Cardiac muscle cell (in vitro differentiated cells and primary cell): ENCODE measurements around the gene TNS1. TPM values are rescaled to one million over a fixed set of nuclear protein-coding genes. Genes with fewer than 3 reads are reported as not detected.

Experiments used
- DNase-seq, 2 donors: peaks; one replicate each; pipeline versions ENCODE4 v3.0.0 to v3.0.0-alpha.2; 2010 to 2017; ENCODE audit warnings: low read depth in 1 of 2, low spot score in 1 of 2
- H3K27ac ChIP-seq: fragments of 200-600 bp; sonication (generic); 2 replicates; pipeline ENCODE4 v1.5.1; 2016
- H3K27me3 ChIP-seq: fragments of 200-600 bp; sonication (generic); 2 replicates; pipeline ENCODE4 v1.6.0; 2016; ENCODE audit warnings: control low read depth
- H3K36me3 ChIP-seq: fragments of 200-600 bp; sonication (generic); 2 replicates; pipeline ENCODE4 v1.5.1; 2016; ENCODE audit warnings: control low read depth
- H3K4me1 ChIP-seq: fragments of 200-600 bp; sonication (generic); 2 replicates; pipeline ENCODE4 v1.8.1; 2017; ENCODE audit warnings: low read depth, mild to moderate bottlenecking, mixed run types
- H3K4me3 ChIP-seq: fragments of 200-600 bp; sonication (generic); 2 replicates; pipeline ENCODE4 v1.5.1; 2016; ENCODE audit warnings: mild to moderate bottlenecking
- H3K9me3 ChIP-seq: fragments of 200-600 bp; sonication (generic); 2 replicates; pipeline ENCODE4 v1.5.1; 2017; ENCODE audit warnings: low read depth, mild to moderate bottlenecking, control low read depth
- polyA plus RNA-seq: library from polyadenylated mRNA; unstranded; fragments of >200 nt; fragmentation: Nextera tagmentation; extraction: Ambion mirVana; gene quantifications from 2 replicates; pipeline ENCODE4 v1.2.1, GENCODE V29; 2016
- total RNA-seq: library from RNA; depleted of rRNA; stranded (reverse); fragments of >200 nt; gene quantifications from 2 replicates; pipeline ENCODE4 v1.2.3, GENCODE V29; 2016
- TF ChIP-seq, protein P1 (sequence below): IDR thresholded peaks from 2 replicates; pipeline ENCODE4 v1.5.1; 2012; ENCODE audit warnings: low read depth, mild to moderate bottlenecking, low read length

Gene TNS1
- total and polyA plus RNA-seq, 2 experiments from 2014 or later, result 16.7 to 44.3 TPM

DNA sequence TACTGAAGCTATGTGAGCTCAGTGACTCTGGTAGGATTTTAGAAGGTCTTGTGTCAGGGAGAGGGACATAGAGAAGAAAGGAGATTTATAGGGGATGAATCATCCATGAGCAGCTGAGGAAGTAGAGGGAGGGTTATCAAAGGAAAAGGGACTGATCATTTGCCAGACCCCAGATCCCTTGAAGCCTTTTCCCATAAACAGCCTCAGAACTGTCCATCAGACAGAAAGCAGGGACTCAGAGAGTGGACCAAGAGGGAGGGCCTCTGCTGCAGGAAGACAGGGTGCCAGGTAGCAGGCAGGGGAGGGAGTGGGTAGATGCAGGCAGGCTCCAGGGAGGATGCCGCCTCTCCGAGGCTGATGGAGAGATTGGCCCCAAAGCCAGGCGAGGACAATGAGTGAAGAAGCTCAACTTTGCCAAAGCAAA, 133.9 kb downstream of the TNS1 start:
- peaks cover 40% of the 10 kb centered on the region for H3K27me3 ChIP-seq
- H3K4me3 ChIP-seq, result no peak overlapping the region
- H3K4me1 ChIP-seq, result peaks cover 7% of the 10 kb centered on the region
- H3K9me3 ChIP-seq, result no peaks in the 10 kb centered on the region
- no peaks in the 10 kb centered on the region for H3K36me3 ChIP-seq
- TF ChIP-seq, protein P1, sequence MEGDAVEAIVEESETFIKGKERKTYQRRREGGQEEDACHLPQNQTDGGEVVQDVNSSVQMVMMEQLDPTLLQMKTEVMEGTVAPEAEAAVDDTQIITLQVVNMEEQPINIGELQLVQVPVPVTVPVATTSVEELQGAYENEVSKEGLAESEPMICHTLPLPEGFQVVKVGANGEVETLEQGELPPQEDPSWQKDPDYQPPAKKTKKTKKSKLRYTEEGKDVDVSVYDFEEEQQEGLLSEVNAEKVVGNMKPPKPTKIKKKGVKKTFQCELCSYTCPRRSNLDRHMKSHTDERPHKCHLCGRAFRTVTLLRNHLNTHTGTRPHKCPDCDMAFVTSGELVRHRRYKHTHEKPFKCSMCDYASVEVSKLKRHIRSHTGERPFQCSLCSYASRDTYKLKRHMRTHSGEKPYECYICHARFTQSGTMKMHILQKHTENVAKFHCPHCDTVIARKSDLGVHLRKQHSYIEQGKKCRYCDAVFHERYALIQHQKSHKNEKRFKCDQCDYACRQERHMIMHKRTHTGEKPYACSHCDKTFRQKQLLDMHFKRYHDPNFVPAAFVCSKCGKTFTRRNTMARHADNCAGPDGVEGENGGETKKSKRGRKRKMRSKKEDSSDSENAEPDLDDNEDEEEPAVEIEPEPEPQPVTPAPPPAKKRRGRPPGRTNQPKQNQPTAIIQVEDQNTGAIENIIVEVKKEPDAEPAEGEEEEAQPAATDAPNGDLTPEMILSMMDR, result no peak
- H3K27ac ChIP-seq, result no peak overlapping the region
- DNase-seq, result peak in 1 of 2 donors; percentile 64

DNA sequence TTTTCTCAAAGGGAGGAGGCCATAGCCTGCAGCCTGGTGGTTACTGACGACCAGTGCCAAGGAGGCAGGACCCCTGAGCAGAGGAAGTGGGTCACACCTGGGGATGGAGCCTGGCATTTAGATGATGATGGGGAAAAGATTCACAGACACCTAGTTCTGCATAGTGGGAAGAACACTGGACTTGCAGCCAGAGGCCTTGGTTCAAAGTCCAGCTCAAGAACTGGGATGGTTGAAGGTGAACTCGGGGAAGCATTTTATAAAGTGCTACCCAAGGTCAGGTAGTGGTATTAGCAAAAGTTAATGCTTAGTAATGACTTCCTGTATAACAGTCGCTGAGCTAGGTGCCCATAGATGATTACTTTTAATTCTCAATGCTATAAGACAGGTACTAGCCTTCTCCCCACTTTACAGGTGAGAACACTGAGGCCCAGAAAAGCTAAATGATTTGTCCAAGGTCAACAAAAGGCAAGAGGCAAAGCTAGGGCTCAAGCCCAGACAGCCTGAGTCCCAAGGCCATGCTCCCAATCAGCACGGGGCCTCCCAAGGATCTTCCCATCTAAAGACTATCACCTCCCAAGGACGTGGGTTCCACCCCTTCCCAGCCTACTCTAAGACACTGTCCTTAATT, 134.4 kb downstream of the TNS1 start:
- peaks cover 45% of the 10 kb centered on the region for H3K27me3 ChIP-seq
- peaks cover 7% of the 10 kb centered on the region for H3K4me1 ChIP-seq
- TF ChIP-seq, protein P1, result no peak
- H3K9me3 ChIP-seq, result no peaks in the 10 kb centered on the region
- no peak overlapping the region for H3K4me3 ChIP-seq
- no peak for DNase-seq
- no peaks in the 10 kb centered on the region for H3K36me3 ChIP-seq
- H3K27ac ChIP-seq, result no peak overlapping the region

DNA sequence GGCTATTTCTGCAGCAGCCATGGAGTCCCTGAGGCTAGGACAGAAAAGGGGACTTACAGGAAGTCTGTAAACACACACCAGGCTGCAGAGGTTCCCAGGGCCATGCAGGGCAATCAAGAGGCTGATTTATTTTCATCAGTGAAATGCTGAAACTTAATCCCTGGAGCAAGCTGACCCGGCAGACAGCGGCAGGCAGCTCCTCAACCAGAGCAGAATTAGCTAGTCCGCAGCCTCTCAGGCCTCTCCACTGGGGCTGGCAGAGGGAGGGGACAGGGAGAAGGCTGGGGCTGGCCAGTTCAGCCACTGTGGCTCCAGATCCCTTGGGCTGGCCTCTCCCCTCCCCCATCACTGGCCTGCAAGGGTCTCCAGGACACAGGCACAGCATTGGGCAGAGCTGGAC, 136.3 kb downstream of the TNS1 start:
- H3K36me3 ChIP-seq, result no peaks in the 10 kb centered on the region
- TF ChIP-seq, protein P1, result no peak
- H3K9me3 ChIP-seq, result no peaks in the 10 kb centered on the region
- peaks cover 58% of the 10 kb centered on the region for H3K27me3 ChIP-seq
- DNase-seq, result peak in 1 of 2 donors; percentile 73
- peaks cover 7% of the 10 kb centered on the region for H3K4me1 ChIP-seq
- H3K27ac ChIP-seq, result peak overlapping the region; percentile 19
- no peak overlapping the region for H3K4me3 ChIP-seq

DNA sequence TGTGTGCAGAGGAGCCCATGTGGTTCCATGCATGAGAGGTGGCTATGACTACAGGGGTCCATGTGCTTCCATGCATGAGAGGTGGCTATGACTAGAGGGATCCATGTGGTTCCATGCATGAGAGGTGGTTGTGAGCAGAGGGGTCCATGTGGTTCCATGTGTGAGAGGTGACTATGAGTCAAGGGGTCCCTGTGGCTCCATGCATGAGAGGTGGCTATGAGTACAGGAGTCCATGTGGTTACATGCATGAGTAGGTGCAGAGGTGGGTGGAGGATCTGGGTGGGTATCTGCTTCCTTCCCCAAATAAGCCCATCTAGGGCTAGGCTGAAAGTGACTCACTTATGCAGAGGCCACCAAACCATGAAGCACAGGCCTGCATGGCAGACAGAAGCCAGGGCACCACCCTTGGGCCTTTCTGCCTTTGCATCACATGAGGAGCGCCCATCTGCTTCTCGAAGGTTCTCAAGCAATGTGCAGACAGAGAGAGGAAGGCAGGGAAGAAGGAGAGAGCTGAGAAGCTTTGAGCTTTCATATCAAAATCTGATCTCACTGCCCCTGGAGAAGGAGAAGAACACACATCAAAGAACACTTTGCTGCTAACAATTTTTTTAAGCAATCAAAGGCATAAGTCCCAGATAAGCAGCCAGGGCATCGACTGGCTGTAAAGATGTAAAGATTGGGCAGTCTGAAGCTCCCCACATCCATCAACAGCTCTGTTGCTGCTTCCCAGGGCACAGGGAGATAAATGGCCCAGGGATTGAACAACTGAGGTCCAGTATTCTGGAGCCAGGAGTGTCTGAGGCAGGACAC, 137.6 kb downstream of the TNS1 start:
- no peaks in the 10 kb centered on the region for H3K9me3 ChIP-seq
- H3K27me3 ChIP-seq, result peaks cover 69% of the 10 kb centered on the region
- peaks cover 7% of the 10 kb centered on the region for H3K4me1 ChIP-seq
- H3K36me3 ChIP-seq, result no peaks in the 10 kb centered on the region
- TF ChIP-seq, protein P1, result no peak
- no peak overlapping the region for H3K27ac ChIP-seq
- no peak for DNase-seq
- no peak overlapping the region for H3K4me3 ChIP-seq

DNA sequence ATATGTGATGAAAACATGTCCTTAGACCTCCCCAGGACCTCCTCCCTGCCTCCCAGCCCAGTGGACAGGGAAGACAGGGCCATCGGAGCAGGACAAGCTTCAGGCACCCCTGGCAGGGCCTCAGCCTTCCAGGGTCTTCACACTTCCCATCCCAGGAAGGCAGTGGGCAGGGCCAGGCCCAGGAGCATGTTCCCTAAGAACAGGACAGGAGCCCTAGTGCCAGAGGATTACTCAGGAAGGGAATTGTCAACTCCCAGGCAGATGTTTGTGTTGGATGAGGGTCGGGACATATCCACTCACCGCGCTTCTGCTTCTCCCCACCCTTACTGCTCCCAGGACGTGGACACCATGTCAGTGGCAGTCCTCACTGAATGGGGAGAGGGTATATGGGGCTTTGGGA, 138.9 kb downstream of the TNS1 start:
- H3K9me3 ChIP-seq, result no peaks in the 10 kb centered on the region
- peaks cover 12% of the 10 kb centered on the region for H3K4me1 ChIP-seq
- H3K4me3 ChIP-seq, result no peak overlapping the region
- no peaks in the 10 kb centered on the region for H3K36me3 ChIP-seq
- no peak for DNase-seq
- peaks cover 61% of the 10 kb centered on the region for H3K27me3 ChIP-seq
- TF ChIP-seq, protein P1, result no peak
- H3K27ac ChIP-seq, result no peak overlapping the region
